A673 (cell line): Measurements from ENCODE around the gene APOBEC2. TPM values are rescaled to one million over a fixed set of nuclear protein-coding genes. Genes with fewer than 3 reads are reported as not detected.

Source experiments
- BruUV-seq: library from RNA; stranded (reverse); fragments of 400-500 nt; replicated peaks from 2 replicates; lab custom pipeline; 2021; lab: Mats Ljungman, UMichigan
- CTCF ChIA-PET: fragments of 300-600 bp; sonication (Branson Sonifier 250); formaldehyde crosslinking; loops from one replicate; lab custom pipeline; 2022; ENCODE audit warnings: antibody characterized with exemption; lab: Charles Lee
- POLR2A ChIA-PET: fragments of 300-600 bp; sonication (Branson Sonifier 250); formaldehyde crosslinking; loops from one replicate; lab custom pipeline; 2022; ENCODE audit warnings: antibody characterized with exemption; ENCODE audit not compliant: low non-redundant PET; lab: Charles Lee
- DNase-seq: peaks from one replicate; pipeline ENCODE4 v3.0.0-alpha.2; 2015; ENCODE audit warnings: low spot score
- H3K27ac ChIP-seq: fragments of 200-600 bp; sonication (generic); 2 replicates; pipeline ENCODE4 v1.5.1; 2016; ENCODE audit warnings: mixed run types, low read depth, mild to moderate bottlenecking, mixed read lengths, antibody characterized with exemption, low read length; ENCODE audit not compliant: poor library complexity, severe bottlenecking
- H3K27me3 ChIP-seq: fragments of 200-600 bp; sonication (generic); replicated peaks from 2 replicates; pipeline ENCODE4 v1.6.1; 2017; ENCODE audit warnings: mixed run types, low read depth, mild to moderate bottlenecking, mixed read lengths, antibody characterized with exemption, low read length; ENCODE audit not compliant: insufficient read depth, poor library complexity
- H3K36me3 ChIP-seq: fragments of 200-600 bp; sonication (generic); 2 replicates; pipeline ENCODE4 v1.6.1; 2016; ENCODE audit warnings: mixed run types, mild to moderate bottlenecking, mixed read lengths, antibody characterized with exemption, low read length; ENCODE audit not compliant: insufficient read depth, poor library complexity, severe bottlenecking
- H3K4me1 ChIP-seq: fragments of 200-600 bp; sonication (generic); 2 replicates; pipeline ENCODE4 v1.6.1; 2017; ENCODE audit warnings: mixed run types, mild to moderate bottlenecking, mixed read lengths, antibody characterized with exemption, low read length; ENCODE audit not compliant: insufficient read depth, poor library complexity, severe bottlenecking
- H3K4me3 ChIP-seq: fragments of 200-600 bp; sonication (generic); 2 replicates; pipeline ENCODE4 v1.5.1; 2016; ENCODE audit warnings: low read depth, mixed run types, mild to moderate bottlenecking, mixed read lengths, low read length; ENCODE audit not compliant: poor library complexity, severe bottlenecking
- H3K9me3 ChIP-seq: fragments of 200-600 bp; sonication (generic); 2 replicates; pipeline ENCODE4 v1.6.1; 2016; ENCODE audit warnings: mixed run types, low read depth, mild to moderate bottlenecking, mixed read lengths, antibody characterized with exemption, low read length; ENCODE audit not compliant: poor library complexity, severe bottlenecking
- EZH2 ChIP-seq: fragments of 200-600 bp; sonication (generic); IDR thresholded peaks from 2 replicates; pipeline ENCODE4 v1.6.1; 2017; ENCODE audit warnings: borderline replicate concordance, low read depth, mild to moderate bottlenecking, mixed read lengths, antibody characterized with exemption, low read length; ENCODE audit not compliant: poor library complexity, severe bottlenecking
- intact Hi-C: fragments of 100-400 bp; cut with micrococcal nuclease; formaldehyde crosslinking; loops from one replicate; pipeline ENCODE4 v1.10.0; 2022; ENCODE audit not compliant: unreplicated experiment
- total RNA-seq: library from RNA; stranded (reverse); gene quantifications from 2 replicates; pipeline ENCODE4 v1.2.3, GENCODE V29; 2021
- TF ChIP-seq, protein P1 (sequence below): fragments of 300-800, 200-600 bp; sonication (generic); conservative IDR thresholded peaks from 2 replicates; pipeline ENCODE4 v1.5.1; 2017; ENCODE audit warnings: low read depth, mild to moderate bottlenecking, antibody characterized with exemption, low read length, moderate library complexity, mixed read lengths

APOBEC2 gene
- total RNA-seq, 1 experiment from 2014 or later: not detected

DNA sequence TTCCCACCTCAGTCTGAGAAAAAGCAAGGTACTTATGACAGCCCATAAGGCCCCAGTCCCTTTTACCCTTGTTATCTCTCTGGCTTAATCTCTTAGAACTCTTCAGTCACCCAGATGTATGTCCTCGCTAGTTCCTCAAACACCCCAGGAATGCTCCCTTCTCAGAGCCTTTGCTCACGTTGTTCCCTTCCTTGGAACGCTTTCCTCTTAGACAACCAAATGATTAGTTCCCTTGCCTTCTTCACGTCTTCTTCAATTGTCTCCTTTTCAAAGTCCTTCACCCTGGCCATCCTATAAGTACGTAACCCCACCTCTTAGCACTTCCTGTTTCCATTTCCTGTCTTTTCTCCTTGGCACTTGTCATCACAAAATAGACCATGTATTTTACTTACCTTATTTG lies 1.1 kb upstream of the APOBEC2 start:
- H3K27ac ChIP-seq: no peak overlapping the region
- no peak overlapping the region for H3K4me3 ChIP-seq
- CTCF ChIA-PET: no interaction called here
- BruUV-seq: no TSS peak
- POLR2A ChIA-PET: no interaction called here
- no peak for TF ChIP-seq EZH2
- TF ChIP-seq, protein P1, sequence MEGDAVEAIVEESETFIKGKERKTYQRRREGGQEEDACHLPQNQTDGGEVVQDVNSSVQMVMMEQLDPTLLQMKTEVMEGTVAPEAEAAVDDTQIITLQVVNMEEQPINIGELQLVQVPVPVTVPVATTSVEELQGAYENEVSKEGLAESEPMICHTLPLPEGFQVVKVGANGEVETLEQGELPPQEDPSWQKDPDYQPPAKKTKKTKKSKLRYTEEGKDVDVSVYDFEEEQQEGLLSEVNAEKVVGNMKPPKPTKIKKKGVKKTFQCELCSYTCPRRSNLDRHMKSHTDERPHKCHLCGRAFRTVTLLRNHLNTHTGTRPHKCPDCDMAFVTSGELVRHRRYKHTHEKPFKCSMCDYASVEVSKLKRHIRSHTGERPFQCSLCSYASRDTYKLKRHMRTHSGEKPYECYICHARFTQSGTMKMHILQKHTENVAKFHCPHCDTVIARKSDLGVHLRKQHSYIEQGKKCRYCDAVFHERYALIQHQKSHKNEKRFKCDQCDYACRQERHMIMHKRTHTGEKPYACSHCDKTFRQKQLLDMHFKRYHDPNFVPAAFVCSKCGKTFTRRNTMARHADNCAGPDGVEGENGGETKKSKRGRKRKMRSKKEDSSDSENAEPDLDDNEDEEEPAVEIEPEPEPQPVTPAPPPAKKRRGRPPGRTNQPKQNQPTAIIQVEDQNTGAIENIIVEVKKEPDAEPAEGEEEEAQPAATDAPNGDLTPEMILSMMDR: no peak
- H3K36me3 ChIP-seq: no peaks in the 10 kb centered on the region
- peaks cover 4% of the 10 kb centered on the region for H3K4me1 ChIP-seq
- intact Hi-C loops: no loop called here
- no peaks in the 10 kb centered on the region for H3K27me3 ChIP-seq
- no peaks in the 10 kb centered on the region for H3K9me3 ChIP-seq
- DNase-seq: peak; percentile 49

DNA sequence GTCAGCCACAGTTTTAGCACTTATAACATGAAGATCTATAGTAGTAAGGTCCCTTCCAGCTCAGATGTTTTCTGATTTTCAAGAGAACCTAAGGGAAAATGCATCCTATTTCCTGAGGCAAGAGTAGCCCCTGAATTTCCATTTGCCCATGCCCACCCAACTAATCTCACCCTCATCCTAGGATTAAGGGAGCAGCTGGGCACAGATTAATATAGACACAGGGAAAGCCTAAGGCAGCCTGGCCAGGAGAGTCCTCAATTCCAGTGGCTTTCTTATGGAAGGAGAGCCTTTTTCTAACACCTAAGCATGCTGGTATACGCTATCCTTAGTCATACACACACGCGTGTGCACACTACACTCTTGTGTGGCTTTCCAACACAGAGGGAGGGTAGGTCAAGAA lies 1.5 kb downstream of the APOBEC2 start:
- TF ChIP-seq EZH2: no peak
- TF ChIP-seq, protein P1: no peak
- Histone ChIP-seq H3K27me3 (no peaks in the 10 kb centered on the region), H3K9me3 (no peaks in the 10 kb centered on the region), H3K27ac (no peak overlapping the region), H3K4me1 (peaks cover 4% of the 10 kb centered on the region), H3K36me3 (no peaks in the 10 kb centered on the region), H3K4me3 (no peak overlapping the region)
- no peak for DNase-seq
- intact Hi-C loops: no loop called here
- ChIA-PET CTCF (no interaction called here), POLR2A (no interaction called here)
- BruUV-seq: no TSS peak

DNA sequence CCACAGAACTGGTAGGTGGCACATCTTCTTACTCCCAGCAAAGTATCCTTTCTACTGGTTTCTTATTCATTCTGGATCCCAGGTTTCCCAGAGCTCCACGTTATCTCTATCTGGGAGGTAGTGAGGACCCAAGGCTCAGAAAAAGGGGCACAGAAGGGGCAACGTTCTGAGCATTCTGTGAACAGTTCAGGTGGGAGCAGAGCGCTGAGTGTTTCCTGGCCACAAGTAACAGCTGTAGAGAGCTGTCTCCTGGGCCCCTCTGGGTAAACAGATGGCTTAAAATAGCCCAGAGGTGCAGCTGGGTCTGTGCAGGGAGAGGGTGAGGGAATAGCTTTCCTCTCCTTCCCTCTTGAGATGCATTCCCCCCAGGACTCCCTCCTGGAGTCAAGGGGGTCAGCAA lies 2.1 kb downstream of the APOBEC2 start:
- no peak overlapping the region for H3K4me3 ChIP-seq
- peaks cover 4% of the 10 kb centered on the region for H3K4me1 ChIP-seq
- BruUV-seq: no TSS peak
- H3K27me3 ChIP-seq: no peaks in the 10 kb centered on the region
- CTCF ChIA-PET: no interaction called here
- intact Hi-C loops: no loop called here
- H3K27ac ChIP-seq: no peak overlapping the region
- POLR2A ChIA-PET: no interaction called here
- H3K36me3 ChIP-seq: no peaks in the 10 kb centered on the region
- H3K9me3 ChIP-seq: no peaks in the 10 kb centered on the region
- DNase-seq: no peak
- TF ChIP-seq EZH2: no peak
- TF ChIP-seq, protein P1: no peak
